Smooth muscle cell (in vitro differentiated cells): ENCODE data around the gene SLC30A10. TPM values are rescaled to one million over a fixed set of nuclear protein-coding genes. Genes with fewer than 3 reads are reported as not detected.
"Not testable (repeated sequence)": the region's sequence is repeated elsewhere in the genome, so short reads cannot be mapped to it uniquely, and the experiment has no call there.

Source experiments
- DNase-seq: peaks from one replicate; lab custom pipeline; 2025; ENCODE audit not compliant: unreplicated experiment; lab: John Stamatoyannopoulos, UW
- H2AFZ ChIP-seq: fragments of 200-600 bp; sonication (generic); 2 replicates; pipeline ENCODE4 v1.6.0; 2016; ENCODE audit warnings: antibody characterized with exemption, low read depth, mild to moderate bottlenecking
- H3F3A ChIP-seq: fragments of 200-600 bp; sonication (generic); 2 replicates; pipeline ENCODE4 v1.6.0; 2017; ENCODE audit warnings: antibody characterized with exemption, low read depth
- H3K27ac ChIP-seq: fragments of 200-600 bp; sonication (generic); 2 replicates; pipeline ENCODE4 v1.5.1; 2016; ENCODE audit warnings: low read depth, mild to moderate bottlenecking
- H3K27me3 ChIP-seq: fragments of 200-600 bp; sonication (generic); 2 replicates; pipeline ENCODE4 v1.6.1; 2016; ENCODE audit warnings: low read depth, mild to moderate bottlenecking
- H3K36me3 ChIP-seq: fragments of 200-600 bp; sonication (generic); 2 replicates; pipeline ENCODE4 v1.5.1; 2016; ENCODE audit warnings: low read depth
- H3K4me1 ChIP-seq: fragments of 200-600 bp; sonication (generic); 2 replicates; pipeline ENCODE4 v1.5.1; 2016; ENCODE audit warnings: low read depth
- H3K4me2 ChIP-seq: fragments of 200-600 bp; sonication (generic); 2 replicates; pipeline ENCODE4 v1.6.0; 2016; ENCODE audit warnings: mild to moderate bottlenecking
- H3K4me3 ChIP-seq: fragments of 200-600 bp; sonication (generic); 2 replicates; pipeline ENCODE4 v1.5.1; 2016; ENCODE audit warnings: mild to moderate bottlenecking
- H3K79me2 ChIP-seq: fragments of 200-600 bp; sonication (generic); 2 replicates; pipeline ENCODE4 v1.6.0; 2016; ENCODE audit warnings: low read depth, mild to moderate bottlenecking
- H3K9ac ChIP-seq: fragments of 200-600 bp; sonication (generic); 2 replicates; pipeline ENCODE4 v1.6.0; 2016; ENCODE audit warnings: low read depth
- H3K9me3 ChIP-seq: fragments of 200-600 bp; sonication (generic); replicated peaks from 2 replicates; pipeline ENCODE4 v1.5.1; 2016; ENCODE audit warnings: low read depth
- H4K20me1 ChIP-seq: fragments of 200-600 bp; sonication (generic); 2 replicates; pipeline ENCODE4 v1.6.0; 2016; ENCODE audit warnings: low read depth
- WGBS: methylation state at CpG from one replicate; pipeline ENCODE4 v1.1.7; 2016; ENCODE audit warnings: low lambda C conversion rate; 5-methylcytosine and 5-hydroxymethylcytosine counted together
- polyA plus RNA-seq: library from polyadenylated mRNA; unstranded; fragments of >200 nt; fragmentation: Nextera tagmentation; extraction: Ambion mirVana; gene quantifications from 2 replicates; pipeline ENCODE4 v1.2.1, GENCODE V29; 2016
- total RNA-seq: library from RNA; depleted of rRNA; stranded (reverse); fragments of >200 nt; gene quantifications from 2 replicates; pipeline ENCODE4 v1.2.3, GENCODE V29; 2014
- TF ChIP-seq, protein P1 (sequence below): fragments of 200-600 bp; sonication (generic); IDR thresholded peaks from 2 replicates; pipeline ENCODE4 v1.5.1; 2017; ENCODE audit warnings: borderline replicate concordance, mild to moderate bottlenecking, antibody characterized with exemption; ENCODE audit not compliant: insufficient read depth, poor library complexity, severe bottlenecking

The SLC30A10 gene
- total and polyA plus RNA-seq, 2 experiments from 2014 or later = not detected

DNA sequence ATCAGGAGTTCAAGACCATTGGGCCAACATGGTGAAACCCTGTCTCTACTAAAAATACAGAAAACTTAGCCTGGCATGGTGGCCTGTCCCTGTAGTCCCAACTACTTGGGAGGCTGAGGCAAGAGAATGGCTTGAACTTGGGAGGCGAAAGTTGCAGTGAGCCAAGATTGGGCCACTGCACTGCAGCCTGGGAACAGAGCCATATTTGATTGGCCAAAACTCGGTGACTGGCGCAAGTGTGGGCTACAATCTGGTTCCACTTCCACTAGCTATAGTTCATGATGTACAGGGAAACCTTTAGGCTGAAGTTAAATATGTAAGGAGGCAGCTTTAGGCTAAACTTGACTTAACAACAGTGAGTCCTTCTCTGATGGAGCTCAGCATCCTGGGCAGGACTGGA is 20.2 kb downstream of the SLC30A10 start:
- TF ChIP-seq, protein P1, sequence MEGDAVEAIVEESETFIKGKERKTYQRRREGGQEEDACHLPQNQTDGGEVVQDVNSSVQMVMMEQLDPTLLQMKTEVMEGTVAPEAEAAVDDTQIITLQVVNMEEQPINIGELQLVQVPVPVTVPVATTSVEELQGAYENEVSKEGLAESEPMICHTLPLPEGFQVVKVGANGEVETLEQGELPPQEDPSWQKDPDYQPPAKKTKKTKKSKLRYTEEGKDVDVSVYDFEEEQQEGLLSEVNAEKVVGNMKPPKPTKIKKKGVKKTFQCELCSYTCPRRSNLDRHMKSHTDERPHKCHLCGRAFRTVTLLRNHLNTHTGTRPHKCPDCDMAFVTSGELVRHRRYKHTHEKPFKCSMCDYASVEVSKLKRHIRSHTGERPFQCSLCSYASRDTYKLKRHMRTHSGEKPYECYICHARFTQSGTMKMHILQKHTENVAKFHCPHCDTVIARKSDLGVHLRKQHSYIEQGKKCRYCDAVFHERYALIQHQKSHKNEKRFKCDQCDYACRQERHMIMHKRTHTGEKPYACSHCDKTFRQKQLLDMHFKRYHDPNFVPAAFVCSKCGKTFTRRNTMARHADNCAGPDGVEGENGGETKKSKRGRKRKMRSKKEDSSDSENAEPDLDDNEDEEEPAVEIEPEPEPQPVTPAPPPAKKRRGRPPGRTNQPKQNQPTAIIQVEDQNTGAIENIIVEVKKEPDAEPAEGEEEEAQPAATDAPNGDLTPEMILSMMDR = no peak
- no peak overlapping the region for H2AFZ ChIP-seq
- no peaks in the 10 kb centered on the region for H3F3A ChIP-seq
- H3K4me2 ChIP-seq = no peak overlapping the region
- H3K27me3 ChIP-seq = no peaks in the 10 kb centered on the region
- no peaks in the 10 kb centered on the region for H3K4me1 ChIP-seq
- H3K9me3 ChIP-seq = no peaks in the 10 kb centered on the region
- H3K36me3 ChIP-seq = no peaks in the 10 kb centered on the region
- WGBS = 88% methylated on average over 3 of the region's 3 CpGs
- H3K27ac ChIP-seq = no peak overlapping the region
- no peaks in the 10 kb centered on the region for H3K79me2 ChIP-seq
- no peak overlapping the region for H3K4me3 ChIP-seq
- H3K9ac ChIP-seq = no peak overlapping the region
- DNase-seq = no peak
- no peaks in the 10 kb centered on the region for H4K20me1 ChIP-seq

DNA sequence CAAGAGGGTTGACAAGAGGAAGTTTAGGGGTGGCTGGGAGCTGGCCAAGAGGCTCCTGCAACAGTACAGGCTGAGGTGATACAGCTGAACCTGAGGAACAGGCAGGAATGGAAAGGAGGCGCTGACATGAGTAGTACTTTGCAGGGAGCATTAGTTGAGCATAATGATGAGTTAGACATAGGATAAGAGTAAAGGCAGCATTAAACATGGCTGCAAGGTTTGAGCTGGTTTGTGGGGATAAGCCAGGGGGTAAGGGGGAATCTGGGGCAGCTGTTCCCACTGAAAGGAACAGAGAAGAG is 20.6 kb downstream of the SLC30A10 start:
- H3K4me3 ChIP-seq = no peak overlapping the region
- H3K9me3 ChIP-seq = no peaks in the 10 kb centered on the region
- H2AFZ ChIP-seq = no peak overlapping the region
- no peaks in the 10 kb centered on the region for H3F3A ChIP-seq
- H3K36me3 ChIP-seq = no peaks in the 10 kb centered on the region
- no peak overlapping the region for H3K27ac ChIP-seq
- no peaks in the 10 kb centered on the region for H3K4me1 ChIP-seq
- WGBS = 100% methylated on average over 1 of the region's 1 CpG
- H3K79me2 ChIP-seq = no peaks in the 10 kb centered on the region
- no peak overlapping the region for H3K9ac ChIP-seq
- TF ChIP-seq, protein P1 = no peak
- H4K20me1 ChIP-seq = no peaks in the 10 kb centered on the region
- H3K27me3 ChIP-seq = no peaks in the 10 kb centered on the region
- no peak overlapping the region for H3K4me2 ChIP-seq
- no peak for DNase-seq

DNA sequence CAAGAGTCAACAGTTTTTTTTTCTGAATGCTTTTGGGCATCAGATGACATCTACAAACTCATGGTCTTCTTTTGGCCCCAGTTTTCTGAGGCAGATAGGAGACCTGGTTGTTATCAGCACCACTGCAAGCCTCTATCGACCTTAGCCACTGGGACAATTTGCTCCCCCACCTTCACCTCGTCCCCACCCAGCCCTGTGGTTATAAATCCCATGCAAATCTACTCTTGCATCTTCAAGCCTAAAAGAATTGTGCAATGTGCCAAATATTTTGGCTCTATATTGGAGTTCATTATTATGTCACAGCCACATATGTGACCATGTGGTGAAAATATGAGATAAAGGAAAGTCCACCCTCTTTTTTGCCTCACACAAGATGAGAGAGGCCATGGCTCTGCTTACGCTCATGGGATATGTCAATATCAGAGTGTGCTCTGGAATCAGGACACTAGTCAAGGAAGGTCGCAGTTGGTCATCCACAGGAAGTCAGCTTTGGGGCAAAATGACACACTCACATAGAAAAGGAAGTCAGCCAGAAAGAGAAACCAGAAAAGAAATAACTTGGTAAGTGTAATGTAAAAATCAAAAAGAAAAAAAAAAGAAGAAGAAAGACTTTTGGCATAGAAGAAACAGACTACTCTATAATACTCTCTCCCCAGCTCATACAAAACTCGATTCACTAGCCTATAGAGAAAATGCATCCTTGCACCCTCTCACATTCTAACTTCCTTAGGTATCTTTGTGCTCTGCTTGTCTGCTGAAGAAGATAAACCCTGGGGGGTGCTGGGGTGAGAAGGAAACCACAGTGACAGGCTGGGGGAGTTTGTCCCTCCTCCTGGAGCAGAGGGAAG is 21.2 kb downstream of the SLC30A10 start:
- no peak overlapping the region for H3K27ac ChIP-seq
- 83% methylated on average over 5 of the region's 5 CpGs for WGBS
- H3K9ac ChIP-seq = no peak overlapping the region
- no peaks in the 10 kb centered on the region for H3F3A ChIP-seq
- TF ChIP-seq, protein P1 = no peak
- H4K20me1 ChIP-seq = no peaks in the 10 kb centered on the region
- H3K4me3 ChIP-seq = no peak overlapping the region
- no peaks in the 10 kb centered on the region for H3K36me3 ChIP-seq
- no peak overlapping the region for H3K4me2 ChIP-seq
- no peaks in the 10 kb centered on the region for H3K79me2 ChIP-seq
- no peak overlapping the region for H2AFZ ChIP-seq
- H3K27me3 ChIP-seq = no peaks in the 10 kb centered on the region
- DNase-seq = no peak
- H3K4me1 ChIP-seq = no peaks in the 10 kb centered on the region
- H3K9me3 ChIP-seq = no peaks in the 10 kb centered on the region

DNA sequence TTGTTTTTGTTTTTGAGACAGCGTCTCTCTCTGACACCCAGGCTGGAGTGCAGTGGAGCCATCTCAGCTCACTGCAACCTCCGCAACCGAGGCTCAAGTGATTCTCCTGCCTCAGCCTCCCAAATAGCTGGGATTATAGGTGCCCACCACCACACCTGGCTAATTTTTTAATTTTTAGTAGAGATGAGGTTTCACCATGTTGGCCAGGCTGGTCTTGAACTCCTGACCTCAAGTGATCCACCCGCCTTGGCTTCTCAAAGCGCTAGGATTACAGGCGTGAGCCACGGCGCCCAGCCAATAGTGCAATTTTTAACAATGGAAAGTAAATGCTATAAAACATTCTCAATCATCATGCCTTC is 21.8 kb downstream of the SLC30A10 start:
- not testable (repeated sequence) for H3K4me3 ChIP-seq, H4K20me1 ChIP-seq, H3K9me3 ChIP-seq, H3K9ac ChIP-seq, H3K4me2 ChIP-seq, H2AFZ ChIP-seq, H3K27me3 ChIP-seq, H3K27ac ChIP-seq, H3F3A ChIP-seq, H3K79me2 ChIP-seq, H3K36me3 ChIP-seq, DNase-seq, H3K4me1 ChIP-seq
- WGBS = 91% methylated on average over 8 of the region's 8 CpGs
